22Rv1 (cell line): ENCODE data around the gene CNOT4.

ENCODE experiments used
- ZFX ChIP-seq: fragments of 450-650 bp; IDR thresholded peaks from 2 replicates; pipeline ENCODE4 v1.6.1; 2017; ENCODE audit warnings: antibody characterized with exemption, borderline replicate concordance
- TF ChIP-seq, protein P1 (sequence below): fragments of 450-650 bp; IDR thresholded peaks from 2 replicates; pipeline ENCODE4 v1.5.1; 2017; ENCODE audit warnings: mild to moderate bottlenecking

DNA sequence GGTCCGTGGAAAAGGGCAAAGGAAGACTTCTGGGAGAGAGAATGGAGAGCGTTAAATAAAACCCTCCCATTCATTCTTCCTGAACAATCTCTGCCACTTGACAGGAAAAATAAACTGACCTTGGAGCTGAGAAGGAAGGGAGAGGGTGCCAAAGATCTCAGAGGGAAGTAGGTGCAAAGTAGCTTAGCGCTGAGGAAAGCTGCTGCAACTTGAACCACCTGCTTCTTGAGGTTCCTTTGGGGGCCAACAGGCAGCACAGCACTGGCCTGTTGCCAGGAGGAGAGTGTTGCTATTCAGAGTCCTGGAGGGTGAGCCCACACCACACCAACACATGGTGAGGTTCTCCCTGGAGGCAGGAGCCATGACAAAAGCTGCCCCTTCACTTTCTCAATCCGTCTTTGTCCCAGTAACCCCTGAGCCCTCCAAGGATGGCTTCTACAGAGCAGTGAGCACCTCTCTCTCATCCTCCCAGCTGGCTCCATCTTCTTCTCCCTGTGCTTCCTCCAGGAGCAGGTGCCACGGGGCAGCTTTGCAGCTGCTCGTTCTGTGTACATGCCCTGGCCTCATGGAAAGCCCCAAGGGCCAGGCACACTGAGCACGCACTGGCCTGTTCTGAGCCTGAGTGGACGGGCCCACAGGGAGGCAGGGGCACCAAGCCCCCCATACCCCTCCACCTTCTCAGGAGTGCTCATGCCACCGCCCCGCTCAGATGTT lies 174.9 kb downstream of the CNOT4 start:
- TF ChIP-seq, protein P1, sequence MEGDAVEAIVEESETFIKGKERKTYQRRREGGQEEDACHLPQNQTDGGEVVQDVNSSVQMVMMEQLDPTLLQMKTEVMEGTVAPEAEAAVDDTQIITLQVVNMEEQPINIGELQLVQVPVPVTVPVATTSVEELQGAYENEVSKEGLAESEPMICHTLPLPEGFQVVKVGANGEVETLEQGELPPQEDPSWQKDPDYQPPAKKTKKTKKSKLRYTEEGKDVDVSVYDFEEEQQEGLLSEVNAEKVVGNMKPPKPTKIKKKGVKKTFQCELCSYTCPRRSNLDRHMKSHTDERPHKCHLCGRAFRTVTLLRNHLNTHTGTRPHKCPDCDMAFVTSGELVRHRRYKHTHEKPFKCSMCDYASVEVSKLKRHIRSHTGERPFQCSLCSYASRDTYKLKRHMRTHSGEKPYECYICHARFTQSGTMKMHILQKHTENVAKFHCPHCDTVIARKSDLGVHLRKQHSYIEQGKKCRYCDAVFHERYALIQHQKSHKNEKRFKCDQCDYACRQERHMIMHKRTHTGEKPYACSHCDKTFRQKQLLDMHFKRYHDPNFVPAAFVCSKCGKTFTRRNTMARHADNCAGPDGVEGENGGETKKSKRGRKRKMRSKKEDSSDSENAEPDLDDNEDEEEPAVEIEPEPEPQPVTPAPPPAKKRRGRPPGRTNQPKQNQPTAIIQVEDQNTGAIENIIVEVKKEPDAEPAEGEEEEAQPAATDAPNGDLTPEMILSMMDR, result no peak
- no peak for TF ChIP-seq ZFX
